ENCODE measurements around the gene COBLL1.
"Not testable (repeated sequence)": the region's sequence is repeated elsewhere in the genome, so short reads cannot be mapped to it uniquely, and the experiment has no call there.

Gene COBLL1

DNA sequence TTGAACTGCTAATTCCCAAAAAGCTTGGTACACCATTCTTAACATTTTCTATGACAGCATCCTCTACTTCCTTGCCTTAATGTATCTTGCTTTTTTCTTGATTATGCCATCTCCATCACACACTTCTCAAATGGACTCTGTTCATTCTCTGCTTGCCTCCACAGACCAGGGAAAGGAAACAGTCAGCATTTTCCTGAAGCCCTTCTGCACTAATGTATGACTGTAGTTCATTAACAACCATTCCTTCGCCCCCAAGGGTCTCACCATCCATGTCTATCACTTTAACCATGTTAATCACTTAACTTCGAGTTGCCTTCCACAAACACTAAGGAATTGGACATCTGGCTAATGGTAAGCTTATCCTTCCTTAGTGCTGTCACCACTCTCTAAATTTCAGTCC lies 54.8 kb downstream of the COBLL1 start:
- DNase-seq (ENCODE audit: low read depth in 2 of 2), result no peak

DNA sequence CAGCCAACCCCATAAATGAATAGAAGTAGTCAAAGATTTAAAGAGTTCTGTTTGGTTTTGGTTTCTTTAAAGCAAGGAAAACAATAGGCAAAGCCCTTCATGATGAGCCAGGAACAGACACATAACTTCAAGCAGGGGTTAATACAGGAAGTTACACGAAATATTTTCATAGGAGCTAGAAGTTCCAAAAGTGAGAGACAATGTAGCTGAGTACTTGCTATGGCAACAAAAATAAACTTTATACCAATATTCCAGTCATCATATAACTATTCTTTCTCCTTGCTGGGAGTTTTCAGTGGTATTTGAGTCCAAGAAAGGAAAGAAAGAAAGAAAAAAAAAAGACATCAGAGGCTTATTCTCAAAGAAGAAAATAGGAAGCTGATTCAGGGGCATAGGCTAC lies 56.2 kb downstream of the COBLL1 start:
- no peak for DNase-seq (ENCODE audit: low read depth in 2 of 2)

DNA sequence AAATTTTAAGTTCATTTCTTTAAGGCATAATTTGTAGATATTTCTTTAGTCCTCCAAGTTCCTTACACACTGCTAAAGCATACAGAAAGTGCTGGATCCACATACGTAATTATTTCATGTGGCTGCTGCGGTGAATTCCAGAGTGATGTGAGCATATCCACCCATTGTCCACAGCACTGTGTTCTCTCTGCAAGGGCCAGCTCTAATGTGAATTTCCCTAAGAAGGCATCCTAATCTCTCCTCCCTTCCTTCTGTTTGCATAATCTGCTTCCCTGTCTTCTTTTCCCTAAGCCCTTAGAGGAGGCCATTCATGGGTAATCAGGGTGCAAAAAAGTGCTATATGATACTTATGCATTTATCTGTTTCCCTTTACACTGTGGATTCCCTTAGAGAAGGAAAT lies 57.2 kb downstream of the COBLL1 start:
- no peak for DNase-seq (ENCODE audit: low read depth in 2 of 2)

DNA sequence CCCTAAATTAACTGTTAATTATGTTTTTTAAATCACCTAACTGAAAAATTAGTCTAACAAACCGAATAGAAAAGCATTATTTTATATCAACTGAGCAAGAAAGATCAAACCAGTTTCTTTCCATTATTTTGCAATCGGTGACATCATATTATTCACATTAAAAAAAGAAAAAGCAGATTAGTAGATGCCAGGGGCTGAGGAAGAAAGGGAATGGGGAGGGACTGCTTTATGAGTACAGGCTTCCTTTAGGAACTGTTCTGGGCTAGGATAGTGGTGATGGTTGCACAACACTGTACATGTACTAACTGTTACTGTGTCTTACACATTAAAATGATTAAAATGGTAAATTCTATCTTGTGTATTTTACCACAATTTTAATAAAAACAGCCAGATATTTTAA lies 59.3 kb downstream of the COBLL1 start:
- no peak for DNase-seq (ENCODE audit: low read depth in 2 of 2)

DNA sequence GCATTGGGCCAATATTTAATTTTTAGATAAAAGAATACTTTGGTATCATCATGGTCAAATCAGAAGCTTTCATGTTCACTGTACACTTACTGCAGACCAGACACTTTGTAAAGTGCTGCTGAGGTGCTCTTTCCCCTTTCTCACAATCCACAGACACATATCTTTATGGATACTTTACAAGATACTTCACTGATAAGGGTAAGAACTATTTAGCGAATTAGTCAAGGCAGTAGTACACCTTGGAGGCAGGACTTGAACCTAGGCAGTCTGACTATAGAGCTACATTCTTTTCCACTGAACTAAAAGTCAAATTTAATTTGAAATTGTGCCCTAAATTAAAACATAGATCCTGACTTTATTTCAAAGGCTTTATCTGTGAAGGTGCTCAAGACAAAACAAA lies 60.2 kb downstream of the COBLL1 start:
- DNase-seq (ENCODE audit: low read depth in 2 of 2), result no peak

DNA sequence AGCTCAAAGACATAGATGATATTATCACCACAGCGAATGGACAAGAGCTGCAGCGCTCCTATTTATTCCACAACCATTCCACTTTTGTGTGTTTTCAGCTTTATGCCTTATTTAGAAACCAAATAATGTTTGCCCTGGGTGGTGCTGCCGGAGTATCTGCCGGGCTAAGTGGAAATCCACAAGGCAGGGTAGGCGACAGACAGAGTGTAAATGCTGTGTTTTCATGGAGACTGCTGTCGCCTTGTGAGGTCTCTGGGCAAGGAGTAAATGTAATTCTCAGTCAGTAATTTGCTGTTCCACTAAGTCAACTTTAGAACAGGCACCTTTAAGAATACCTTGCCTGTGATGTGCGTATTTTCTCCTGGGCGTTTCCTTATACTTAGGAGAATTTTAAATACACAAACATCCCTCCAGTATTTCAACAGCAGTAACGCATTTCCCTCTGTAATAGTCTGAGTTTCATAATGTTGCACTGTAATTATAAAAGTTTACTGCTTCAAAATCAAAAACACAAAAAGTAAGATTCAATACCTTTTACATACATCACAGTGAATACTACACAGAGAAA lies 60.9 kb downstream of the COBLL1 start:
- DNase-seq (ENCODE audit: low read depth in 2 of 2), result no peak

DNA sequence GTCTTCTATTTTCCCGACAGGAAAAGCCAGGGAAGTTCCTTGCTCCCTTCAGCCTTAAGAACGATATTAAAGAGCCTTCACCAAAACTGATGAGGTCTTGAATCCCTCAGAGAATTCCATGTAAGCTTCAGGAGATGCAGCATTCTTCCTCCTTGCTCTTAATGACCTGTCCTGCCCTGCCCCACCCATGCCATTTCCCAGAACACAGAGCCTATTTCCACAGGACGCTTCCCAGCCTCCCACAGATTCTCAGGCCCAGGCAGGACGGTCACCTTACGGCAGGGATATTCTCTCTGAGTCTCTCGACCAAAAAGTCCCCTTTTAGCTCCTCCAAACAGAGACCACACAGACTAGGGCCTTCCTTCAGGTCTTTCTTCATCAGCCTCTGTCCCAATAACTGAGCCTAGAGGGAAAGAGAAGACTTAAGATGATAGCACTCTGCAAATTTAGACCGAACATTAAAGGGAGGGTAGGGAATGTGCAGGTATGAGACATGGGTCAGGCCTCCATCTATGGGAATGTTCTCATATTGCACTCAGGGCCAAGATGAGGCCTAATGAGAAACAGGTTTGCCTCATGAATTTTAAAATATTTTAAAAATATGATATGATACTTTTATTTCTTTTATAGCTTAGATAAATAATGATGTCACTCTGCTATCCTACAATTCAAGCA lies 62.1 kb downstream of the COBLL1 start:
- DNase-seq (ENCODE audit: low read depth in 2 of 2), result no peak

DNA sequence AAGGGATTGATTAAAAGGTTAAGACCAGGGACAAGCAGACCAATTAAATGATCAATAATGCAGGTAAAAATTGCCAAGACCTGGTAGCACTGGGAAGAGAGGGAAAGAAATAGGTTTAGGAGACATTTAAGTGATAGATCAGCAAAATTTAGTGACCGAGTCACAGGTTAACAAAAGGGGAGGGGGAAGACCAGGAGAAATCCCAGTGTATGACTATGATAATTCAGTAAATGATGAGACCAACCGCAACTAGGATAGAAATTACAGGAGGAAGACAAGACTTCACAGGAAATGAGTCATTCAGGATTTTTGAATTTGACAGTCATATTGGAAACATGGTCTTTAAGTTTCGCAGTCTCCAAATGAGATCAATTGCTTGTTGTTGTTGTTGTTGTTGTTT lies 62.9 kb downstream of the COBLL1 start:
- no peak for DNase-seq (ENCODE audit: low read depth in 2 of 2)

DNA sequence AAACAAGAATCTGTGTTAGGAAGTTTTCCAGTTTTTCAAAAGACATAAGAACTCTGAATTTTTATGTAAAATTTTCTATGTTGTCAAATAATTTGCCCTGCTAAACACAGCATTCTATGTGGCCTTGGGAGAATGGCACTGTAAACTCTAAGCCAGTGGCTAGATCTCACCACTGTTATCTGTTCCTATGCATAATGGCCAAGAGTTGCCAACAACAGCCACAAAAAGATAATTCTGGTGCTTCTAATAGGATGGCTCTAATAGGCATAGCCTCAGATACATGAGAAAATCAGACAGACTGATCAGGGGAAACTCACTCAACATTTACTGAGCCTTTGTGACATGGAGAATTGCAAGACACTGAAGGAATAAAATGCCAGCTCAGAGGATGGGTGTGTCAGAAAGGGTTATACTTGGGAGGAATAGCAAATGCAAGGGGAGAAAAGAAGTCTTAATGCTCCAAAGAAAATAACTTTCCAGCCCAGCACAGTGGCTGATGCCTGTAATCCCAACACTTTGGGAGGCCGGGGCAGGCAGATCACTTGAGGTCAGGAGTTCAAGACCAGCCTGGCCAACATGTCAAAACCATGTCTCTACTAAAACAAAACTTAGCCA lies 63.7 kb downstream of the COBLL1 start:
- DNase-seq (ENCODE audit: low read depth in 2 of 2), result no peak

DNA sequence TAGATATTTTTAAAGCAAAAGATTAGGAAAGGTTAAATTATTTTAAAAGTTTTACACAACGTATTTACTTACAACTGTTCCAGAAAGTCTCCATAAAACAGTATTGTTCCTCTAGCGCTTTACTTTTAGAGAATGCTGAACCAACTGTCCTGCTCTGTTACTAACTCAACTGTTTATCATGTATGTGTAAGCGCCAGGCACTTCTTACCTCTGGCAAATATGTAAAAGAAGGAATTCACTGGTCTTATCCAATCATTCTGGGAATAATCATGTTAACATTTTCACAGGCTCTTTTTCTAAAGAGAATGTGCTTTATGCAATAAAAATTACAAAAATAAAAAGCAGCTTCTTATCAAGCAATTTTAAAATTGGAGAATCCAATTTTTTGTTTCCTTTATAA lies 68.0 kb downstream of the COBLL1 start:
- DNase-seq (ENCODE audit: low read depth in 2 of 2), result no peak

DNA sequence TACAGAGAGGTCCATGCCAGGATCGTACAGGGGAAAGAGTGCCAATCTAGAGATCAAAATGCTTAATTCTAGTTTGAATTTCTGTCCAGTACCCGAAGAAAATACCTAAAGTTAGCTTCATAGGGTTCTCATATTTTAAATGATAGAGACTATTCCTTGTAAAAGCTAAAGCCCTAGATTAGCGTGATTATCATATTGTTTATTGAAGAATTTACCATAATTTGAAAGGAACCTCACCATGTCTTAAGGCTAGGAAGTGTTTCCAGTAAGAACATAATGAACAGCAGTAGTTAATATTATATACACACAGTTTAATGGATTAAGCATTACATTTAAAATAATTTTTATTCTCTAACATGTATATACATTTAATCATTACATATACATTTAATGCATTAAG lies 68.5 kb downstream of the COBLL1 start:
- DNase-seq (ENCODE audit: low read depth in 2 of 2), result no peak

DNA sequence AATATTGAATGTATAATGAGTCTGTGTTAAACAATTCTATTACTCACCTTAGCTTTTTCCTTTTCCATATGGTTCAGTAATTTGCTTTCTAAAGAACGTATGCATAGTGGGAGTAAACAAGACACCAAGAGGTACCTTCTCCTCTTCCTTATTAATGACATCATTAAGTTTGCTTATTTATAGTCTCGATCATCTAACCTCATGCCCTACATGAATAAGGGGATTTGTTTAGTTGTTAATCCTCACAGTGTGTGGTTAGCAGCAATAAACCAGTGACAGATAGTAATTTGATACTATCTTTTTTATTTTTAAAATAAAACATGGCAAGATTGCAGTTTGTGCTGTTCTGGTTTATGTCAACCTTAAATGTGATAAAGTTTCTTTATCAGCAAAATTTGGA lies 69.7 kb downstream of the COBLL1 start:
- no peak for DNase-seq (ENCODE audit: low read depth in 2 of 2)

DNA sequence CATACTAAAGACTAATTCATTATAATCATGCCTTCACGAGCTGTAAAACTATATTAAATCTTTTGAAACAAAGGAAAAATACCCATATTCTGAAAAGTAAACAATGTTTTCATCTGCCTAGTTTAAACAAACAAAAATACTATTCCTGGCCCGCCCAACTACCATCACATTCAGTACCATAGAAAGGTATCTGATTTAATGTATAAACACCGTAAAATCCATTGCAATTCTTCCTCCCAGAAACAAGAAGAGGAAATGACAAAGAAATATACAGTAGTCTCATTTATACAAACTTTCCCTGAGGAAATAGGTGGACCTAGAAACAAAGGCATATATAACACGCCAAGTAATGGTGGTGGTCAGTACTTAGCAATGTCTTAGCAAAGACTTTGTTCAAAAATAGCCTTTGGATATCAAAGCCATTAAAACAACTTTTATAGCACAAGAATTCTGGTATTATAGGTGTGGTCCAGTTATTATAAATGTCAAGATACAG lies 71.2 kb downstream of the COBLL1 start:
- DNase-seq (ENCODE audit: low read depth in 2 of 2), result no peak

DNA sequence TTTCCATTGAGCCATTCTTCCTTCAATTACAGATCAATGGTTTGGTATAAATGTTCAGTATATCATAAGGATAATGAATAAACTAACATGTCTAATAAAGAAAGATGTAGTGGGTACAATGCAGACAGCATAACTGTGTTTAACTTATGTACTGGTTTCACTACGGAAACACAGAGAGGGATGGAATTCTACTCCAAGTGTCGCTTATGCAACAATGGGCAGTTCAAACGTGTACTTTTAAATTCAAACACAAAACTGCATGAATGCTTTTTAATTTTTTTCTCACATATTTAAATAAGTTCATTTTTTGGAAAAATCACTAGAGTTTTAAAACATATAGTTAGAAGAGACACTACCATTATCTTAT lies 74.7 kb downstream of the COBLL1 start:
- no peak for DNase-seq (ENCODE audit: low read depth in 2 of 2)

DNA sequence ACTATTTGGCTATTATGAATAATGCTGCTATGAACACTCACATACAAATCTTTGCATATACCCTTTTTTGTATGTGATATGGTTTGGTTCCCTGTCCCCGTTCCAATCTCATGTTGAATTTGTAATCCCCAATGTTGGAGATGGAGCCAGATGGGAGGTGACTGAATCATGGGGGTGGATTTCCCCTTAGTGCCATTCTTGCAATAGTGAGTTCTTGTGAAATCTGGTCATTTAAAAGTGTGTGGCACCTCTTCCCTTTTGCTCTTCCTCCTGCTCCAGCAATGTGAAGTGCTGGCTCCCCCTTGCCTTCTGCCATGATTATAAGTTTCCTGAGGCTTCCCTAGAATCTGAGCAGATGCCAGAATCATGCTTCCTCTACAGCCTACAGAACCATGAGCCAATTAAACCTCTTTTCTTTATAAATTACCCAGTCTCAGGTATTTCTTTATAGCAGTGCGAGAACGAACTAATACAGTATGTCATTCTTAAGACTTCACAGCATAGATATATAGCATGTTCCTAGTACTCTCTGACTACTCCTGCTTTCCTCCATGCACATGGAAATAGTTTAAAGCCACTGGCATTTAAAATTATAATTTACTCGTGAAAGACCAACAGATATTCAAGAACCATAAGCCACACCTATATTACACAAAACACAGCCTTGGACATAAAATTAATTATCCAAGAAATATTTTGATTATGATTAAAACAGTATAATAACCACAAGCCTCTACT lies 75.2 kb downstream of the COBLL1 start:
- DNase-seq (ENCODE audit: low read depth in 2 of 2), result no peak

DNA sequence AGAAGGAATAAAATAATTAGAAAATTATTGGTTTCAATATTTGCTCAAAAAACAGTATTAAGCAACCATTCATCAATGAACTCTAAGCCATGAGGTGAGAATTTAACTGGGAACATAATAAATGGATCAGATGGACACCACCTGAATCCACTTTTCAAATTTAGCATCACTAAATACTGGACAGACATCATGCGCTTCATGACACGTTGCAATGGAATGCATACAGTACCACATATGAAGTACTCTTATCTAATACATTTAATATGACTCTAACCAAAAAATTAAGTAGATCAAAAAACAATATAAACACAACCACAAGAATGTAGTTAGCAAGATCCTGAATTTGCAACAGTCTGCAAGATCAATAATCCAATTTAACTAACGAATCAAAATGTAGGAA lies 76.6 kb downstream of the COBLL1 start:
- DNase-seq (ENCODE audit: low read depth in 2 of 2), result no peak

DNA sequence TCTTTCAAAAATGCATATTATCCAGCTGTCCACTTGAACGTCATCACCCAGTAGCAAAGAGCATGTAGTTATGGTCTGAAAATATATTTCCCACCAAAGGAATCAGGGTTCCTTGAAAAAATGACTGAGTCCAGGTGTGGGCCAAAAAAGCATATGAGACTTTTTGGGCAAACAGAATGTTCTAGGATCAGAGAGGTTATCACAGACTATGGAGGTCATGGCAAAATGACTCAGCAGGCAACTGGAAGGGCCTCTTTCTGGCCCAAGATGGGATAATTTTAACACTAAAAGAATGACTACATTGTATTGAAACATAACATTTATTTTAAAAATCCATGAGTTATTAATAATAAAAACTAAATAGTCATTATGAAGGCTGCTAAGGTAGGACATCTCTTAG lies 77.1 kb downstream of the COBLL1 start:
- no peak for DNase-seq (ENCODE audit: low read depth in 2 of 2)

DNA sequence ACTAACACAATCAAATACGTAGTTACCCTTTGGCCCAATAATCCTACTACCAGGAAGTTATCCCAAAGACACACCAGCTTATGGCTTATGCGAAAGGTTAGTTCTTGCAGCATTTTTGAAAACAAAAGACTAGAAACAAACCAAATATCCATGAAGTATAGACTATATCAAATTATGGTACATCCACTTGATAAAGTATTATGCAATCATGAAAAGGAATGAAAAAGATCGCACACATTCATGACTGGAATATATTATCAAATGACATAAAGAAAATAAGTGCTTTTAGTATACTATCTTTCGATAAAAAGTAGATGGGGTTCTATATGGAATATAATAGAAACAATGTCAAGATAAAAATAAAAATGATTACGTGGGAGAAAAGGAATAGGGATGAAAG lies 78.2 kb downstream of the COBLL1 start:
- no peak for DNase-seq (ENCODE audit: low read depth in 2 of 2)

DNA sequence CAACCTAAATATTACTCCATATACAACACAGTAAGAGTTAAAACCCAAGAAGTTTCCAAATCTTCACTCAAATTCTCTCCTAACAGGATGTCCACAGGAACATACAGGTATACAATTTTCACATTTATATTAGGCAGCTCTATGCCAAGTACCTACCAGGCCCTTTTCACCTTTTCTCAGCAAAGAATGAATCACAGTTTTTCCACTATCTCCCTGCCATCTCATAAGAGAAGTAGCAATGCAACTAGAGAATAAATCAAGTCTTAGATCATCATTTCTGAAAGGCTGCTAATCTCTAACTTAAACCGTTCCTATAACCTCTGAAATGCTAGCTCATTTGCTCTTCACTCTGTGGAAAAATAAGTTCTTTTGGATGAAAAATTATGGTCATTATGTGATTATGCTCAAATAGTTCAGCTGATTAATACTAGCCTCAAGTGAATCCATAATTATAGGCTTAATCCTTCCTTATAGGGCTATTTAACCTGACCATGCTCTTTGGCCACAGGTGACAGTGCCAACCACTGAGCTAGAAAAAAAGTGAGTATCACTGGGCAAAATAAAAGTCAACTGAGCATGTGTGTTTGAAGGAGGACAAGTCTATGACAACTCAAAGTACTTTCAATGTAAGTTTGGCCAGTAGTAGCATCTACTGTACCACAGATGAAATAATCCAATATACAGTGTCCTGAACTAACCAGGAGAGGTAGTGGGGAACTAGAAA lies 79.7 kb downstream of the COBLL1 start:
- no peak for DNase-seq (ENCODE audit: low read depth in 2 of 2)

DNA sequence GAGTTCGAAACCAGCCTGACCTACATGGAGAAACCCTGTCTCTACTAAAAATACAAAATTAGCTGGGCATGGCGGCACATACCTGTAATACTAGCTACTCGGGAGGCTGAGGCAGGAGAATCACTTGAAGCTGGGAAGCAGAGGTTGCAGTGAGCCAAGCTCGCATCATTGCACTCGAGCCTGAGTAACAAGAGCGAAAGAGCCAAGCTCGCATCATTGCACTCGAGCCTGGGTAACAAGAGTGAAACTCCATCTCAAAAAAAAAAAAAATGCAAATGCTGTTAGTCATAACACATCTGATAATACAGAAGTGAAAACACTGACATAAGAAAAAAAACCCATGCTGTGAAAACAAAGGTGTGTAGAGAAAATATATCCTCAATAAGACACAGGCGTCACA lies 80.4 kb downstream of the COBLL1 start:
- DNase-seq (ENCODE audit: low read depth in 2 of 2), result not testable (repeated sequence)

DNA sequence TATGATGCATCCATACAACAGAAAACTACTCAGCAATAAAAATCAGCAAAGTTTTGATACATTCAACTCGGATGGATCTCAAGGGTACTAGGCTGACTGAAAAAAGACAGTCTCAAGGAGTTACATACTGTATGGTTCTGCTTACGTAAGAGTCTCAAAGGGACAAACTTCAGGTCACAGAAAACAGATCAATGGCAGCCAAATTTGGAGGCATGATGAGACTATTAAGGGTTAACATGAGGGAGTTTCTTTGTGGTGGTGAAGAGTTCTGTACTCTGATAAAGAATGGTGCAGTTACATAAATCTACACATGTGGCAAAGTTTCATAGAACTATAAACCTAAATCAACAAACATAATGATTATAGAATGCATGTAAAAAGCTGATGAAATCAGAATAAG lies 81.4 kb downstream of the COBLL1 start:
- no peak for DNase-seq (ENCODE audit: low read depth in 2 of 2)
